Measurements from ENCODE around the gene LAMB1. TPM values are rescaled to one million over a fixed set of nuclear protein-coding genes. Genes with fewer than 3 reads are reported as not detected.

LAMB1 gene
- total RNA-seq, 1 experiment from 2014 or later = 61.0 TPM

- H3K27me3 ChIP-seq (ENCODE audit: control insufficient read depth, insufficient read depth, low read length) = peaks cover 13% of the 10 kb centered on the region
- DNase-seq = no peak
- no peaks in the 10 kb centered on the region for H3K36me3 ChIP-seq (replicated peaks; ENCODE audit: control insufficient read depth, insufficient read depth, low read length)
- no peak overlapping the region for H3K4me3 ChIP-seq (ENCODE audit: insufficient read depth, low read depth, low read length)
These were observed 7.4 kb upstream of the LAMB1 start for GRCh38 chr7:108010377-108010776.

- Histone ChIP-seq H3K36me3 (replicated peaks; ENCODE audit: control insufficient read depth, insufficient read depth, low read length) (no peaks in the 10 kb centered on the region), H3K4me3 (ENCODE audit: insufficient read depth, low read depth, low read length) (no peak overlapping the region), H3K27me3 (ENCODE audit: control insufficient read depth, insufficient read depth, low read length) (peaks cover 17% of the 10 kb centered on the region)
- no peak for DNase-seq
These were observed 6.9 kb upstream of the LAMB1 start for GRCh38 chr7:108009873-108010272.

- Histone ChIP-seq H3K4me3 (ENCODE audit: insufficient read depth, low read depth, low read length) (no peak overlapping the region), H3K36me3 (replicated peaks; ENCODE audit: control insufficient read depth, insufficient read depth, low read length) (no peaks in the 10 kb centered on the region), H3K27me3 (ENCODE audit: control insufficient read depth, insufficient read depth, low read length) (peaks cover 28% of the 10 kb centered on the region)
- DNase-seq = no peak
These were observed 5.9 kb upstream of the LAMB1 start for GRCh38 chr7:108008827-108009226.

GRCh38 chr7:108008240-108008639, 5.3 kb upstream of the LAMB1 start:
- H3K27me3 ChIP-seq (ENCODE audit: control insufficient read depth, insufficient read depth, low read length) = peaks cover 34% of the 10 kb centered on the region

GRCh38 chr7:108007762-108008161, 4.8 kb upstream of the LAMB1 start:
- H3K27me3 ChIP-seq (ENCODE audit: control insufficient read depth, insufficient read depth, low read length) = peaks cover 36% of the 10 kb centered on the region
- H3K4me3 ChIP-seq (ENCODE audit: insufficient read depth, low read depth, low read length) = no peak overlapping the region
- H3K36me3 ChIP-seq (replicated peaks; ENCODE audit: control insufficient read depth, insufficient read depth, low read length) = no peaks in the 10 kb centered on the region
- DNase-seq = no peak

More at GRCh38 chr7:108008240-108008639, 5.3 kb upstream of the LAMB1 start:
- no peaks in the 10 kb centered on the region for H3K36me3 ChIP-seq (replicated peaks; ENCODE audit: control insufficient read depth, insufficient read depth, low read length)
- no peak for DNase-seq
- H3K4me3 ChIP-seq (ENCODE audit: insufficient read depth, low read depth, low read length) = no peak overlapping the region

- H3K4me3 ChIP-seq (ENCODE audit: insufficient read depth, low read depth, low read length) = no peak overlapping the region
- H3K27me3 ChIP-seq (ENCODE audit: control insufficient read depth, insufficient read depth, low read length) = peaks cover 41% of the 10 kb centered on the region
- DNase-seq = no peak
- no peaks in the 10 kb centered on the region for H3K36me3 ChIP-seq (replicated peaks; ENCODE audit: control insufficient read depth, insufficient read depth, low read length)
These were observed 4.3 kb upstream of the LAMB1 start for GRCh38 chr7:108007261-108007660.

GRCh38 chr7:108004220-108005142, 1.5 kb upstream of the LAMB1 start:
- Histone ChIP-seq H3K4me3 (ENCODE audit: insufficient read depth, low read depth, low read length) (no peak overlapping the region), H3K36me3 (replicated peaks; ENCODE audit: control insufficient read depth, insufficient read depth, low read length) (no peaks in the 10 kb centered on the region), H3K27me3 (ENCODE audit: control insufficient read depth, insufficient read depth, low read length) (peaks cover 55% of the 10 kb centered on the region)
- DNase-seq = peak; percentile 58

GRCh38 chr7:108003599-108003935, 606 bp upstream of the LAMB1 start:
- no peak for DNase-seq
- no peaks in the 10 kb centered on the region for H3K36me3 ChIP-seq (replicated peaks; ENCODE audit: control insufficient read depth, insufficient read depth, low read length)
- peaks cover 55% of the 10 kb centered on the region for H3K27me3 ChIP-seq (ENCODE audit: control insufficient read depth, insufficient read depth, low read length)
- peak overlapping the region; percentile 66 for H3K4me3 ChIP-seq (ENCODE audit: insufficient read depth, low read depth, low read length)

- H3K27me3 ChIP-seq (ENCODE audit: control insufficient read depth, insufficient read depth, low read length) = peaks cover 55% of the 10 kb centered on the region
- H3K4me3 ChIP-seq (ENCODE audit: insufficient read depth, low read depth, low read length) = peak overlapping the region; percentile 66
- peak; percentile 78 for DNase-seq
- H3K36me3 ChIP-seq (replicated peaks; ENCODE audit: control insufficient read depth, insufficient read depth, low read length) = no peaks in the 10 kb centered on the region; the same call in 1 of the 2 replicates
These were observed 916 bp downstream of the LAMB1 start for GRCh38 chr7:108001764-108002725.

- Histone ChIP-seq H3K27me3 (ENCODE audit: control insufficient read depth, insufficient read depth, low read length) (peaks cover 47% of the 10 kb centered on the region), H3K4me3 (ENCODE audit: insufficient read depth, low read depth, low read length) (peak overlapping the region; percentile 66), H3K36me3 (replicated peaks; ENCODE audit: control insufficient read depth, insufficient read depth, low read length) (no peaks in the 10 kb centered on the region; the same call in 1 of the 2 replicates)
- DNase-seq = peak; percentile 78
These were observed 1.8 kb downstream of the LAMB1 start for GRCh38 chr7:108000875-108001763.

- no peaks in the 10 kb centered on the region; the same call in 1 of the 2 replicates for H3K36me3 ChIP-seq (replicated peaks; ENCODE audit: control insufficient read depth, insufficient read depth, low read length)
- peaks cover 38% of the 10 kb centered on the region for H3K27me3 ChIP-seq (ENCODE audit: control insufficient read depth, insufficient read depth, low read length)
- no peak for DNase-seq
- no peak overlapping the region for H3K4me3 ChIP-seq (ENCODE audit: insufficient read depth, low read depth, low read length)
These were observed 3.0 kb downstream of the LAMB1 start for GRCh38 chr7:107999779-108000560.

GRCh38 chr7:107998660-107999480, 4.1 kb downstream of the LAMB1 start:
- DNase-seq = no peak
- Histone ChIP-seq H3K36me3 (replicated peaks; ENCODE audit: control insufficient read depth, insufficient read depth, low read length) (no peaks in the 10 kb centered on the region; the same call in none of the 2 replicates), H3K4me3 (ENCODE audit: insufficient read depth, low read depth, low read length) (no peak overlapping the region), H3K27me3 (ENCODE audit: control insufficient read depth, insufficient read depth, low read length) (peaks cover 27% of the 10 kb centered on the region)
